ENCODE measurements around the gene TACC2. TPM values are rescaled to one million over a fixed set of nuclear protein-coding genes. Genes with fewer than 3 reads are reported as not detected.

Gene TACC2
- total RNA-seq, 1 donor from 2014 or later, result 32.2 TPM

DNA sequence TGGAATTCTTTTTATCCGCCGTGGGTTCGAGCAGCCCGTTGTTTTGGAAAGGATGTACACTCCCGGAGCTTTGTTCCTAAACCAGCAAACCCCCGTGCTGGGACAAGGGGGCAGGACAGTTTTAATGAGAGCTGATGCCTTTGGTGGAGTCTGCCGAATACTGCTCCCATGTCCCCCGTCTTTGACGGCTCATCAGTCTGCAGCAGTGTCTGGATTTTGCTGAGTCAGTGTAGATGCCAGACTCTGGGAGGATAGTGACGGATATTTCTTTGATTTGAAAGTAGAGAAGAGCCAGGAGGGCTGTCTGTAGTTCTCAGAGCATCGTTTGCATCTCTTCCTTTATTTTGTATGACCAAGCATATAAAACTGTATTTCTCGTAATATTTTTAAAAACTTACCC lies 207.3 kb downstream of the TACC2 start:
- TF ChIP-seq, protein P1, sequence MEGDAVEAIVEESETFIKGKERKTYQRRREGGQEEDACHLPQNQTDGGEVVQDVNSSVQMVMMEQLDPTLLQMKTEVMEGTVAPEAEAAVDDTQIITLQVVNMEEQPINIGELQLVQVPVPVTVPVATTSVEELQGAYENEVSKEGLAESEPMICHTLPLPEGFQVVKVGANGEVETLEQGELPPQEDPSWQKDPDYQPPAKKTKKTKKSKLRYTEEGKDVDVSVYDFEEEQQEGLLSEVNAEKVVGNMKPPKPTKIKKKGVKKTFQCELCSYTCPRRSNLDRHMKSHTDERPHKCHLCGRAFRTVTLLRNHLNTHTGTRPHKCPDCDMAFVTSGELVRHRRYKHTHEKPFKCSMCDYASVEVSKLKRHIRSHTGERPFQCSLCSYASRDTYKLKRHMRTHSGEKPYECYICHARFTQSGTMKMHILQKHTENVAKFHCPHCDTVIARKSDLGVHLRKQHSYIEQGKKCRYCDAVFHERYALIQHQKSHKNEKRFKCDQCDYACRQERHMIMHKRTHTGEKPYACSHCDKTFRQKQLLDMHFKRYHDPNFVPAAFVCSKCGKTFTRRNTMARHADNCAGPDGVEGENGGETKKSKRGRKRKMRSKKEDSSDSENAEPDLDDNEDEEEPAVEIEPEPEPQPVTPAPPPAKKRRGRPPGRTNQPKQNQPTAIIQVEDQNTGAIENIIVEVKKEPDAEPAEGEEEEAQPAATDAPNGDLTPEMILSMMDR (IDR thresholded peaks at IDR 0.05; ENCODE audit: unreplicated experiment), result no peak
- DNase-seq (ENCODE audit: low spot score), result no peak
- Mint-ChIP-seq H3K27me3 (ENCODE audit: unreplicated experiment) (peaks cover 5% of the 10 kb centered on the region), H3K27ac (ENCODE audit: unreplicated experiment) (no peak overlapping the region), H3K36me3 (ENCODE audit: low read depth, unreplicated experiment) (peaks cover 17% of the 10 kb centered on the region), H3K4me1 (ENCODE audit: unreplicated experiment) (peaks cover 13% of the 10 kb centered on the region), H3K9me3 (ENCODE audit: unreplicated experiment) (no peaks in the 10 kb centered on the region), H3K4me3 (ENCODE audit: unreplicated experiment) (no peak overlapping the region)

- Mint-ChIP-seq H3K27ac (ENCODE audit: unreplicated experiment) (no peak overlapping the region), H3K4me3 (ENCODE audit: unreplicated experiment) (no peak overlapping the region), H3K9me3 (ENCODE audit: unreplicated experiment) (no peaks in the 10 kb centered on the region), H3K27me3 (ENCODE audit: unreplicated experiment) (peaks cover 8% of the 10 kb centered on the region), H3K36me3 (ENCODE audit: low read depth, unreplicated experiment) (peaks cover 22% of the 10 kb centered on the region), H3K4me1 (ENCODE audit: unreplicated experiment) (peaks cover 13% of the 10 kb centered on the region)
- no peak for DNase-seq (ENCODE audit: low spot score)
- TF ChIP-seq, protein P1 (IDR thresholded peaks at IDR 0.05; ENCODE audit: unreplicated experiment), result no peak
Observed at GRCh38 chr10:122197611-122198222, 208.8 kb downstream of the TACC2 start.

DNA sequence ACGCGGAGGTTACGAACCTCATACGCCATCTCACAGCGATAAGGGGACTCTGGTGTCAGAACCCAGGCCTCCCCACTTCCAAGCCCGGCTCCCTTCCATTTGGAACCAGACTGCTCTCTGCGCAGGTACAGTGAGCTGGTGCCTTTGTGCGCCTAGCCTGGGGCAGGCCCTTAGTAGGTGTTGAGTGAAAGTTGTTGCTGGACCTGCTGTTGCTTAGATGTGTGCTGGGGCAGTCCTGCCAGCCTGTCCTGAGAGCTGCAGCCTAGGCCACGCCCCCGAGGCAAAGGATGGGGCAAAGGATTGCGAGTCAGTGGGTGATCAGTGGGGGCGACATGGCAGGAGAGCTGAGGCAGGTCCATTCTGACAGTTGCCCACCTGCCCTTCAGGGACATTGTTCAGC lies 209.7 kb downstream of the TACC2 start:
- Mint-ChIP-seq H3K36me3 (ENCODE audit: low read depth, unreplicated experiment) (peaks cover 22% of the 10 kb centered on the region), H3K4me1 (ENCODE audit: unreplicated experiment) (peaks cover 13% of the 10 kb centered on the region), H3K27ac (ENCODE audit: unreplicated experiment) (no peak overlapping the region)

GRCh38 chr10:122199070-122199469 lies 210.1 kb downstream of the TACC2 start:
- Mint-ChIP-seq H3K27ac (ENCODE audit: unreplicated experiment) (no peak overlapping the region), H3K36me3 (ENCODE audit: low read depth, unreplicated experiment) (peaks cover 22% of the 10 kb centered on the region), H3K9me3 (ENCODE audit: unreplicated experiment) (no peaks in the 10 kb centered on the region), H3K4me1 (ENCODE audit: unreplicated experiment) (peaks cover 13% of the 10 kb centered on the region), H3K27me3 (ENCODE audit: unreplicated experiment) (peaks cover 8% of the 10 kb centered on the region), H3K4me3 (ENCODE audit: unreplicated experiment) (no peak overlapping the region)
- no peak for DNase-seq (ENCODE audit: low spot score)
- TF ChIP-seq, protein P1 (IDR thresholded peaks at IDR 0.05; ENCODE audit: unreplicated experiment), result no peak

More for the DNA sequence above, 209.7 kb downstream of the TACC2 start:
- Mint-ChIP-seq H3K27me3 (ENCODE audit: unreplicated experiment) (peaks cover 8% of the 10 kb centered on the region), H3K9me3 (ENCODE audit: unreplicated experiment) (no peaks in the 10 kb centered on the region), H3K4me3 (ENCODE audit: unreplicated experiment) (no peak overlapping the region)
- TF ChIP-seq, protein P1 (IDR thresholded peaks at IDR 0.05; ENCODE audit: unreplicated experiment), result no peak
- no peak for DNase-seq (ENCODE audit: low spot score)

DNA sequence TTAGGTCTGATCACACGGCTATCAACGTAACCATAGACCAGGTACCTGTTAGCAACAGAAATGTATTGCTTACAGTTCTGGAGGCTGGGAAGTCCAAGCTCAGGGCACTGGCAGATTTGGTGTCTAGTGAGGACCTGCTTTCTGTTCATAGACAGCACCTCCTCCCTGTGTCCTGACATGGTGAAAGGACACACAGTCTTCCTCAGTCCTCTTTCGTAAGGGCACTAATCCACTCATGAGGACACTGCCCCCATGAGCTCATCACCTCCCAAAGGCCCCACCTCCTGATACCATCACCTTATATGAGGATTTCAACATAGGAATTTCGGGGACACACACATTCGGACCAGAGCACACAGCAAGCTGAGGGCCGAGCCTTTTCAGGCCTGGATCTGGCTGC lies 210.7 kb downstream of the TACC2 start:
- Mint-ChIP-seq H3K4me3 (ENCODE audit: unreplicated experiment) (no peak overlapping the region), H3K27ac (ENCODE audit: unreplicated experiment) (no peak overlapping the region), H3K27me3 (ENCODE audit: unreplicated experiment) (peaks cover 8% of the 10 kb centered on the region), H3K36me3 (ENCODE audit: low read depth, unreplicated experiment) (peaks cover 23% of the 10 kb centered on the region), H3K9me3 (ENCODE audit: unreplicated experiment) (no peaks in the 10 kb centered on the region), H3K4me1 (ENCODE audit: unreplicated experiment) (peaks cover 13% of the 10 kb centered on the region)
- DNase-seq (ENCODE audit: low spot score), result no peak
- TF ChIP-seq, protein P1 (IDR thresholded peaks at IDR 0.05; ENCODE audit: unreplicated experiment), result no peak
